WI38 (cell line): ENCODE data around the gene CAMK1D.

Experiments used
- H3K4me3 ChIP-seq: 2 replicates; pipeline ENCODE4 v1.5.1; 2011; ENCODE audit warnings: low read depth, mild to moderate bottlenecking, control low read depth, low read length
- TF ChIP-seq, protein P1 (sequence below): IDR thresholded peaks from 2 replicates; pipeline ENCODE4 v1.5.1; 2012; ENCODE audit warnings: low read depth, mild to moderate bottlenecking, control low read depth, low read length

The CAMK1D gene

DNA sequence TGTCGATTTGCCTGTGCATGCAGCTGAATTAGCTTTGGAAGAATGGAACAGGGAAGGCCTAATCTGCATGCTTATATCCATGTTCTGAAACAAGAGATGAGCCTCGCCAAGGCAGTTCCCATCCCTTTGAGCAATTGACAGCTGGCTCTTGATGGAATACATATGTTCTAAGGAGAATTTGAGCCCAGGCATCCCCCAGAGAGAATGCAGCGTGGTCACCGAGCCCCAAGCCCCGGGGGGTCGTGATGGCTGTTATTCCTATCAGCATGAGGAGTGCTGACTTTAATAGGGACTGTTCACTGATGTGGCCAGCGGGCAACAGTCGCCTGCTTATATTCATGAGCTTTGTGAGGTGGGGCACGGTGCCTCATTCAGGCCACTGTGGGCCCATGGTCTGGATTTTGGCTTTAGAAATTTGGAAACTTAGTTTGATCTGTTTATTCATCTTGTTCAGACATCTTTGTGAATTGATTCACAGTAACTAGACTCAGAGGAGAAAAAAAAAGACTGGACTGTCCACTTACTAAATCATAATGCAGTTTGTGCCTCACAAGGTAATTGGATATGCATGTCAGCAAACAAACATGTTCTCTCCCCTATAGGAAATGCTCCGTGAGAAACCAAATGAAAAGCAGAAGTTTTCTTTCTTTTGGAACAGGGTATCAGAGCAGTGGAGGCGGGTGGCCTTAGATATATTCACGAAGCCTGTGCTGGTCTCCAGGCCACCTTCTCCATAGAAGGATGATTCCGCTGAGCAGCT, 447.2 kb downstream of the CAMK1D start:
- no peak overlapping the region for H3K4me3 ChIP-seq
- TF ChIP-seq, protein P1, sequence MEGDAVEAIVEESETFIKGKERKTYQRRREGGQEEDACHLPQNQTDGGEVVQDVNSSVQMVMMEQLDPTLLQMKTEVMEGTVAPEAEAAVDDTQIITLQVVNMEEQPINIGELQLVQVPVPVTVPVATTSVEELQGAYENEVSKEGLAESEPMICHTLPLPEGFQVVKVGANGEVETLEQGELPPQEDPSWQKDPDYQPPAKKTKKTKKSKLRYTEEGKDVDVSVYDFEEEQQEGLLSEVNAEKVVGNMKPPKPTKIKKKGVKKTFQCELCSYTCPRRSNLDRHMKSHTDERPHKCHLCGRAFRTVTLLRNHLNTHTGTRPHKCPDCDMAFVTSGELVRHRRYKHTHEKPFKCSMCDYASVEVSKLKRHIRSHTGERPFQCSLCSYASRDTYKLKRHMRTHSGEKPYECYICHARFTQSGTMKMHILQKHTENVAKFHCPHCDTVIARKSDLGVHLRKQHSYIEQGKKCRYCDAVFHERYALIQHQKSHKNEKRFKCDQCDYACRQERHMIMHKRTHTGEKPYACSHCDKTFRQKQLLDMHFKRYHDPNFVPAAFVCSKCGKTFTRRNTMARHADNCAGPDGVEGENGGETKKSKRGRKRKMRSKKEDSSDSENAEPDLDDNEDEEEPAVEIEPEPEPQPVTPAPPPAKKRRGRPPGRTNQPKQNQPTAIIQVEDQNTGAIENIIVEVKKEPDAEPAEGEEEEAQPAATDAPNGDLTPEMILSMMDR, result no peak

DNA sequence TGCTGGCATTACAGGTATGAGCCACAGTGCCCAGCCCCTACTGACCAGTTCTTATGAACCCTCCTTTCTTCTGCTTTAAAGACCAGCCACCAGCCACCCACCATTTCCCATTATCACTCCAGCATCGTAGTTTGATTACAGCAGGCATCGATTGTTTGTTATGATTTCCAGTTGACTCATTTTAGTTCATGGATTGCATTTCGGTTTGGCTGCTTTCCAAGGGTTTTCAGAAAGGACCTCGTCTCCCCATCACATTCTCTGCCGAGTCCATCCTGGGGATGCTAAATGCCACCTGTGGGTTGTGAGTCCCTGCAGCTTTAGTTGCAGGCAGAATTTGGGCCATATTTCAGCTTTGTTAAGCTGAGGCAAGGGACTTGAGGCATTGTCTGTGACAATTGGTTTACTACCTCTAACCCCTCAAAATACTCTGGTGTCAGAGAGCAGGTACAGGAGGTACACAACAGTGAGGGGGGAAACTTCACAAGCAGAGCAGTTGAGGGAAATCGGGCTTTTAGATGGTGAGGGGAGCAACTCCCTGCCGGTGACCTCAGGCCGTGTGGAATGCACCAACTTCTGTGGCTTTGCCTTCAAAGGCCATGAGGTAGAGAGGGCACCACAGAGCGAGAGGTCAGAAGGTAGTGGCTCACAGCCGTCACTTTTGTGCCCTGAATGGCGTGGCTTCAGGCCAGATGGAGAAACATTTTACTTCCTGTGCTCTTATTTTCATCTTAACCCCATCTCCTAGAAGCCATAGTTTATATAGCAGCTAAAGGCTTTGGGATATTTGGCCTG, 448.3 kb downstream of the CAMK1D start:
- TF ChIP-seq, protein P1, result no peak

DNA sequence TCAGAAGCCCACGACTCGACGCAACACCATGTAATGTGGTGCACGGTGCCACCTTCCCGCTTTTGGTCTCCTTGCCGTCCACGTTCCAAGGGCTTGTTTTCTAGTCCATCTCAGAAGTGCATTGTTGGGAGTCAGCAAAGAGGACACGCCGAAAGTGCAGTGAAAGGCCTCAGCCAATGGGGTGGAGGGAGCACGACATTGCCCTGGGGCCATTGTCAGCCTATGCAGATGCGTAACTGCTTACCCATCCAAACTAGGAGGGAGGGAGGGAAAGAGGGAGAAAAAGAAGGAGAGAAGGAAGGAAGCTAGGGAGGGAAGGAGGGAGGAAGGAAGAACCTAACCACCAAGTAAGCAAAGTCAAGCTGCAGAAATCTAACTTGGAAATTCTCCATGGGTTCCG, 449.8 kb downstream of the CAMK1D start:
- TF ChIP-seq, protein P1, result no peak
- no peak overlapping the region for H3K4me3 ChIP-seq

More for the DNA sequence above, 448.3 kb downstream of the CAMK1D start:
- H3K4me3 ChIP-seq, result no peak overlapping the region

DNA sequence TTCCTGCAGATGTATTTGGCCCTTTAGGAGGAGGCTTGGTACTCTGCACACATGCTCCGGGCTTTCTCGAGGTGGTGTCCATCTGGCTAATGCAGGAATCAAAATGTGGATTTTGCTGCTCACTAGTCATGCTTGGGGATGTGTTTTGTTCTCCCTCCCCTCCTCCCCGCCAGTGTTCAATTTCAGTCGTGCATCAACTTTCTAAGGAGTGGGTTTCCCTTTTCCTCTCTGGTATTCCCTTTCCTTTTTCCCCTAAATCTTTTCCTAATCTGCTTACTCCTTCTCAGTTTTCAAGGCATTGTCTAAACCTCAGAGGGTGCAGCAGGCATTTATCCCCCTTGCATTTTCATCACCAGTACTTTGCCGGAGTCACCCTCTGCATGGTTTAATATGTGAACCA, 450.4 kb downstream of the CAMK1D start:
- TF ChIP-seq, protein P1, result no peak
- no peak overlapping the region for H3K4me3 ChIP-seq

DNA sequence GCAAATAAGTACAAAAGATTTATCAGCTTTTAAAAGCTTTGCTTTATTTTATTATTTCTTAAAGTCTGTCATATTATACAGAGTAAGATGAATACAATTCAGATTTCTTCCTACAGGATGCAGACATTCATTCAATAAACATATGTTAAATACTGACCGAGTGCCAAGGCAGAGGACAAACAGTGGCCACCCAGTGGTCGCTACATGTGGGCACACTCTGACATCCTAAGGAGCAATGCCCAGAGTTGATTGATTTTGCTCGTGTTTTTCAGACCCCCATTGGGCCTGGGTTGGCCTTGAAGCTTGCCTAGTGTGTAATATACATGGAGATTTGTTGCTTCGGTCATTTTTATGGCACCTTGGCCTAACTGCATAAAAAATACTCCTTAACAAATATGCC, 451.0 kb downstream of the CAMK1D start:
- TF ChIP-seq, protein P1, result no peak
- H3K4me3 ChIP-seq, result no peak overlapping the region

GRCh38 chr10:12801214-12802087, 452.1 kb downstream of the CAMK1D start:
- TF ChIP-seq, protein P1, result no peak
- H3K4me3 ChIP-seq, result no peak overlapping the region
